HEK293 (cell line): Measurements from ENCODE around the gene RPS6KA2.
A peak's percentile ranks its signal among the peaks of the same experiment; 100 is the strongest.

ENCODE experiments used
- CTCF ChIA-PET: fragments of 350-600 bp; formaldehyde crosslinking; extraction: SDS; loops from one replicate; lab custom pipeline; 2021; ENCODE audit warnings: antibody characterized with exemption; lab: Yijun Ruan, JAX
- POLR2A ChIA-PET: fragments of 300-600 bp; formaldehyde crosslinking; extraction: SDS; loops from one replicate; lab custom pipeline; 2020; ENCODE audit warnings: antibody characterized with exemption, inconsistent platforms; lab: Yijun Ruan, JAX
- H3K27ac ChIP-seq: fragments of 200-500 bp; sonication (Bioruptor generic); 2 replicates; pipeline ENCODE4 v1.5.1; 2014; ENCODE audit warnings: low read depth, low read length, control low read depth, inconsistent platforms; ENCODE audit errors: extremely low read depth
- H3K36me3 ChIP-seq, 2 experiments: fragments of 200-500 bp in 1 of 2; sonication (Bioruptor generic) in 1 of 2; 1 replicate in 1 of 2; 2 replicates in 1 of 2; pipeline ENCODE4 v1.5.1; 2014 to 2017; ENCODE audit warnings: inconsistent platforms in 2 of 2, low read length in 2 of 2; ENCODE audit not compliant: control insufficient read depth in 2 of 2, insufficient read depth in 1 of 2
- H3K4me1 ChIP-seq: fragments of 200-500 bp; sonication (Bioruptor generic); 2 replicates; pipeline ENCODE4 v1.5.1; 2014; ENCODE audit warnings: mild to moderate bottlenecking, low read length, inconsistent platforms; ENCODE audit not compliant: control insufficient read depth, insufficient read depth
- H3K4me3 ChIP-seq: 2 replicates; pipeline ENCODE4 v1.5.1; 2011; ENCODE audit warnings: low read depth, mild to moderate bottlenecking, control low read depth, low read length, moderate library complexity
- H3K9me3 ChIP-seq: fragments of 200-500 bp; sonication (Bioruptor generic); 2 replicates; pipeline ENCODE4 v1.5.1; 2014; ENCODE audit warnings: low read depth, low read length, inconsistent platforms; ENCODE audit not compliant: control insufficient read depth, insufficient read depth
- FEZF1 ChIP-seq: fragments of 450-650 bp; formaldehyde crosslinking; IDR thresholded peaks from 2 replicates; pipeline ENCODE4 v1.5.1; 2016; ENCODE audit warnings: missing biosample characterization, missing genetic modification characterization
- HOXC10 ChIP-seq: sonication (generic); formaldehyde crosslinking; IDR thresholded peaks from 2 replicates; pipeline ENCODE4 v1.8.1; 2023; ENCODE audit warnings: mild to moderate bottlenecking, missing genetic modification reagents
- HOXD13 ChIP-seq: sonication (generic); formaldehyde crosslinking; IDR thresholded peaks from 2 replicates; pipeline ENCODE4 v1.8.0; 2022; ENCODE audit warnings: missing genetic modification reagents, borderline replicate concordance
- KLF9 ChIP-seq: fragments of 450-650 bp; formaldehyde crosslinking; IDR thresholded peaks from 2 replicates; pipeline ENCODE4 v1.5.1; 2016; ENCODE audit warnings: missing biosample characterization, missing genetic modification characterization, low read depth
- PRDM1 ChIP-seq: fragments of 450-650 bp; formaldehyde crosslinking; IDR thresholded peaks from 2 replicates; pipeline ENCODE4; 2016; ENCODE audit warnings: missing biosample characterization, missing genetic modification characterization
- SETDB1 ChIP-seq: IDR thresholded peaks from one replicate; pipeline ENCODE4 v1.6.1; 2017; ENCODE audit warnings: mild to moderate bottlenecking, low read length, moderate library complexity, mixed read lengths; ENCODE audit not compliant: insufficient read length
- ZBTB17 ChIP-seq: fragments of 450-650 bp; formaldehyde crosslinking; IDR thresholded peaks from 2 replicates; pipeline ENCODE4 v1.5.1; 2016; ENCODE audit warnings: missing biosample characterization, missing genetic modification characterization
- ZFP41 ChIP-seq: fragments of 450-650 bp; formaldehyde crosslinking; IDR thresholded peaks from 2 replicates; pipeline ENCODE4 v1.5.1; 2016; ENCODE audit warnings: missing biosample characterization, missing genetic modification characterization, borderline replicate concordance
- ZNF146 ChIP-seq: fragments of 450-650 bp; formaldehyde crosslinking; IDR thresholded peaks from 2 replicates; pipeline ENCODE4 v1.5.1; 2016; ENCODE audit warnings: missing biosample characterization, missing genetic modification characterization
- ZNF184 ChIP-seq: fragments of 450-650 bp; IDR thresholded peaks from 2 replicates; pipeline ENCODE4 v1.5.1; 2018; ENCODE audit warnings: missing biosample characterization, mild to moderate bottlenecking, missing genetic modification characterization
- ZNF2 ChIP-seq: fragments of 450-650 bp; formaldehyde crosslinking; IDR thresholded peaks from 2 replicates; pipeline ENCODE4 v1.5.1; 2016; ENCODE audit warnings: missing biosample characterization, missing genetic modification characterization
- ZNF239 ChIP-seq: fragments of 450-650 bp; formaldehyde crosslinking; IDR thresholded peaks from 2 replicates; pipeline ENCODE4 v1.5.1; 2016; ENCODE audit warnings: missing biosample characterization, missing genetic modification characterization
- ZNF350 ChIP-seq: fragments of 450-650 bp; formaldehyde crosslinking; IDR thresholded peaks from 2 replicates; pipeline ENCODE4 v1.5.0; 2017; ENCODE audit warnings: missing biosample characterization, mild to moderate bottlenecking, missing genetic modification characterization
- ZNF354C ChIP-seq: fragments of 450-650 bp; formaldehyde crosslinking; IDR thresholded peaks from 2 replicates; pipeline ENCODE4 v1.5.1; 2016; ENCODE audit warnings: missing biosample characterization, missing genetic modification characterization, low read depth, borderline replicate concordance
- ZNF473 ChIP-seq: fragments of 450-650 bp; formaldehyde crosslinking; IDR thresholded peaks from 2 replicates; pipeline ENCODE4 v1.5.1; 2017; ENCODE audit warnings: missing biosample characterization, missing genetic modification characterization
- ZNF549 ChIP-seq: fragments of 450-650 bp; IDR thresholded peaks from 2 replicates; pipeline ENCODE4 v1.5.1; 2018; ENCODE audit warnings: missing biosample characterization, missing genetic modification characterization, mild to moderate bottlenecking, inconsistent platforms, moderate library complexity
- ZNF677 ChIP-seq: fragments of 450-650 bp; IDR thresholded peaks from 2 replicates; pipeline ENCODE4 v1.5.0; 2018; ENCODE audit warnings: missing biosample characterization, mild to moderate bottlenecking, missing genetic modification characterization, moderate library complexity
- ZNF747 ChIP-seq: fragments of 450-650 bp; formaldehyde crosslinking; IDR thresholded peaks from 2 replicates; pipeline ENCODE4 v1.5.1; 2016; ENCODE audit warnings: missing biosample characterization, missing genetic modification characterization
- ZNF76 ChIP-seq: fragments of 450-650 bp; formaldehyde crosslinking; IDR thresholded peaks from 2 replicates; pipeline ENCODE4; 2016; ENCODE audit warnings: low read depth, missing biosample characterization, missing genetic modification characterization, borderline replicate concordance
- ZNF843 ChIP-seq: fragments of 450-650 bp; formaldehyde crosslinking; IDR thresholded peaks from 2 replicates; pipeline ENCODE4 v1.5.1; 2016; ENCODE audit warnings: missing biosample characterization, missing genetic modification characterization
- TF ChIP-seq, protein P1 (sequence below): fragments of 450-650 bp; formaldehyde crosslinking; IDR thresholded peaks from 2 replicates; pipeline ENCODE4 v1.5.1; 2016; ENCODE audit warnings: missing biosample characterization, missing genetic modification characterization, borderline replicate concordance
- TF ChIP-seq, protein P2 (sequence below): fragments of 450-650 bp; formaldehyde crosslinking; IDR thresholded peaks from 2 replicates; pipeline ENCODE4 v1.5.0; 2017; ENCODE audit warnings: missing biosample characterization, missing genetic modification characterization, borderline replicate concordance
- TF ChIP-seq, protein P3 (sequence below): fragments of 450-650 bp; formaldehyde crosslinking; IDR thresholded peaks from 2 replicates; pipeline ENCODE4 v1.5.1; 2016; ENCODE audit warnings: missing biosample characterization, missing genetic modification characterization
- TF ChIP-seq, protein P4 (sequence below): fragments of 450-650 bp; formaldehyde crosslinking; IDR thresholded peaks from 2 replicates; pipeline ENCODE4 v1.5.1; 2016; ENCODE audit warnings: missing biosample characterization, missing genetic modification characterization
- TF ChIP-seq, protein P5 (sequence below): fragments of 450-650 bp; IDR thresholded peaks from 2 replicates; pipeline ENCODE4 v1.5.1; 2018; ENCODE audit warnings: missing biosample characterization, missing genetic modification characterization
- TF ChIP-seq, protein P6 (sequence below): fragments of 450-650 bp; formaldehyde crosslinking; IDR thresholded peaks from 2 replicates; pipeline ENCODE4 v1.5.1; 2016; ENCODE audit warnings: missing biosample characterization, missing genetic modification characterization

RPS6KA2 gene

DNA sequence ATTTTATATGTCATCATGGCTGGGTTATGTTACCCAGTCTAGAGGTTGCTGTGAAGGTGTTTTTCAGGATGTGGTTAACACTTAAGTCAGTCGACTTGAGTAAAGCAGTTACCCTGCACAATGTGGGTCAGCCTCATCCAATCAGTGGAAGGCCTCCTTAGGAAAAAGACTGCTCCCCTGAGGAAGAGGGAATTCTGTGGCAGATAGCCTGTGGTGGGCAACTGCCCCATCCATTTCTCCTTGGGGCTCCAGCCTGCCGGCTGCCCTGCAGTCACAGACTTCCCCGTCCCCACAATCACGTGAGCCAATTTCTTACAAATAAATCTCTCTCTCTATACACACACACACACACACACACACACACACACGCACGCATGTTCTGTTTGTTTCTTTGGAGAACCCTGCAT is 209.8 kb downstream of the RPS6KA2 start (continued):
- TF ChIP-seq, protein P1, sequence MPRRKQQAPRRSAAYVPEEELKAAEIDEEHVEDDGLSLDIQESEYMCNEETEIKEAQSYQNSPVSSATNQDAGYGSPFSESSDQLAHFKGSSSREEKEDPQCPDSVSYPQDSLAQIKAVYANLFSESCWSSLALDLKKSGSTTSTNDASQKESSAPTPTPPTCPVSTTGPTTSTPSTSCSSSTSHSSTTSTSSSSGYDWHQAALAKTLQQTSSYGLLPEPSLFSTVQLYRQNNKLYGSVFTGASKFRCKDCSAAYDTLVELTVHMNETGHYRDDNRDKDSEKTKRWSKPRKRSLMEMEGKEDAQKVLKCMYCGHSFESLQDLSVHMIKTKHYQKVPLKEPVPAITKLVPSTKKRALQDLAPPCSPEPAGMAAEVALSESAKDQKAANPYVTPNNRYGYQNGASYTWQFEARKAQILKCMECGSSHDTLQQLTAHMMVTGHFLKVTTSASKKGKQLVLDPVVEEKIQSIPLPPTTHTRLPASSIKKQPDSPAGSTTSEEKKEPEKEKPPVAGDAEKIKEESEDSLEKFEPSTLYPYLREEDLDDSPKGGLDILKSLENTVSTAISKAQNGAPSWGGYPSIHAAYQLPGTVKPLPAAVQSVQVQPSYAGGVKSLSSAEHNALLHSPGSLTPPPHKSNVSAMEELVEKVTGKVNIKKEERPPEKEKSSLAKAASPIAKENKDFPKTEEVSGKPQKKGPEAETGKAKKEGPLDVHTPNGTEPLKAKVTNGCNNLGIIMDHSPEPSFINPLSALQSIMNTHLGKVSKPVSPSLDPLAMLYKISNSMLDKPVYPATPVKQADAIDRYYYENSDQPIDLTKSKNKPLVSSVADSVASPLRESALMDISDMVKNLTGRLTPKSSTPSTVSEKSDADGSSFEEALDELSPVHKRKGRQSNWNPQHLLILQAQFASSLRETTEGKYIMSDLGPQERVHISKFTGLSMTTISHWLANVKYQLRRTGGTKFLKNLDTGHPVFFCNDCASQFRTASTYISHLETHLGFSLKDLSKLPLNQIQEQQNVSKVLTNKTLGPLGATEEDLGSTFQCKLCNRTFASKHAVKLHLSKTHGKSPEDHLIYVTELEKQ = no peak
- TF ChIP-seq ZNF76 (tag by site-specific recombination) (no peak), ZNF549 (no peak), ZNF747 (tag by site-specific recombination) (no peak), ZNF184 (no peak), ZFP41 (tag by site-specific recombination) (no peak), HOXC10 (CRISPR knock-in tag) (no peak), HOXD13 (CRISPR knock-in tag) (no peak), ZNF239 (tag by site-specific recombination) (no peak)
- TF ChIP-seq, protein P2, sequence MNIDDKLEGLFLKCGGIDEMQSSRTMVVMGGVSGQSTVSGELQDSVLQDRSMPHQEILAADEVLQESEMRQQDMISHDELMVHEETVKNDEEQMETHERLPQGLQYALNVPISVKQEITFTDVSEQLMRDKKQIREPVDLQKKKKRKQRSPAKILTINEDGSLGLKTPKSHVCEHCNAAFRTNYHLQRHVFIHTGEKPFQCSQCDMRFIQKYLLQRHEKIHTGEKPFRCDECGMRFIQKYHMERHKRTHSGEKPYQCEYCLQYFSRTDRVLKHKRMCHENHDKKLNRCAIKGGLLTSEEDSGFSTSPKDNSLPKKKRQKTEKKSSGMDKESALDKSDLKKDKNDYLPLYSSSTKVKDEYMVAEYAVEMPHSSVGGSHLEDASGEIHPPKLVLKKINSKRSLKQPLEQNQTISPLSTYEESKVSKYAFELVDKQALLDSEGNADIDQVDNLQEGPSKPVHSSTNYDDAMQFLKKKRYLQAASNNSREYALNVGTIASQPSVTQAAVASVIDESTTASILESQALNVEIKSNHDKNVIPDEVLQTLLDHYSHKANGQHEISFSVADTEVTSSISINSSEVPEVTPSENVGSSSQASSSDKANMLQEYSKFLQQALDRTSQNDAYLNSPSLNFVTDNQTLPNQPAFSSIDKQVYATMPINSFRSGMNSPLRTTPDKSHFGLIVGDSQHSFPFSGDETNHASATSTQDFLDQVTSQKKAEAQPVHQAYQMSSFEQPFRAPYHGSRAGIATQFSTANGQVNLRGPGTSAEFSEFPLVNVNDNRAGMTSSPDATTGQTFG (tag by site-specific recombination) = no peak
- TF ChIP-seq, all 188 proteins: peak for 0

DNA sequence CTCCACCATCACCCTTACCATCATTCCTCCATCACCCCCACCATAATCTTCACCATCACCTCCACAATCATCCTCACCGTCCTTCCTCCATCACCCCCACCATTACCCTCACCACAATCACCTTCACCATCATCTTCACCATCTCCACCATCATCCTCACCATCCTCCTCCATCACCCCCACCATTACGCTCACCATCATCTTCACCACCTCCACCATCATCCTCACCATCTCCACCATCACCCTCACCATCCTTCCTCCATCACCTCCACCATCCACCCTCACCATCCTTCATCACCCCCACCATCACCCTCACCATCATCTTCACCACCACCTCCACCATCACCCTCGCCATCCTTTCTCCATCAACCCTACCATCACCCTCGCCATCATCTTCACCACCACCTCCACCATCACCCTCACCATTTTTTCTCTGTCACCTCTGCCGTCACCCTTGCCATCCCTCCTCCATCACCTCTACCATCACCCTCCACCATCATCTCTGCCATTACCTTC is 211.2 kb downstream of the RPS6KA2 start:
- POLR2A ChIA-PET = no interaction called here
- peaks cover 0 to 9% of the 10 kb centered on the region in 2 experiments; a peak in 2 of 3 replicates for H3K36me3 ChIP-seq
- H3K4me1 ChIP-seq = no peaks in the 10 kb centered on the region
- no peak overlapping the region for H3K27ac ChIP-seq
- CTCF ChIA-PET = interaction anchor here (0.6 to 1.0 kb wide), 2 partner anchors 15 to 16 kb away, joined by 3 to 5 read pairs; no protein-coding TSS in a partner anchor
- H3K9me3 ChIP-seq = no peaks in the 10 kb centered on the region
- H3K4me3 ChIP-seq = no peak overlapping the region
- no peak for TF ChIP-seq ZNF843 (tag by site-specific recombination)
- no peak for TF ChIP-seq ZNF146 (tag by site-specific recombination)
- TF ChIP-seq ZNF2 = no peak
- TF ChIP-seq, protein P3, sequence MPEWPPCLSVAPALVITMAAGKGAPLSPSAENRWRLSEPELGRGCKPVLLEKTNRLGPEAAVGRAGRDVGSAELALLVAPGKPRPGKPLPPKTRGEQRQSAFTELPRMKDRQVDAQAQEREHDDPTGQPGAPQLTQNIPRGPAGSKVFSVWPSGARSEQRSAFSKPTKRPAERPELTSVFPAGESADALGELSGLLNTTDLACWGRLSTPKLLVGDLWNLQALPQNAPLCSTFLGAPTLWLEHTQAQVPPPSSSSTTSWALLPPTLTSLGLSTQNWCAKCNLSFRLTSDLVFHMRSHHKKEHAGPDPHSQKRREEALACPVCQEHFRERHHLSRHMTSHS = 0 out of 2 replicates have a peak, but pooled peaks have one; percentile 19
- TF ChIP-seq, protein P4, sequence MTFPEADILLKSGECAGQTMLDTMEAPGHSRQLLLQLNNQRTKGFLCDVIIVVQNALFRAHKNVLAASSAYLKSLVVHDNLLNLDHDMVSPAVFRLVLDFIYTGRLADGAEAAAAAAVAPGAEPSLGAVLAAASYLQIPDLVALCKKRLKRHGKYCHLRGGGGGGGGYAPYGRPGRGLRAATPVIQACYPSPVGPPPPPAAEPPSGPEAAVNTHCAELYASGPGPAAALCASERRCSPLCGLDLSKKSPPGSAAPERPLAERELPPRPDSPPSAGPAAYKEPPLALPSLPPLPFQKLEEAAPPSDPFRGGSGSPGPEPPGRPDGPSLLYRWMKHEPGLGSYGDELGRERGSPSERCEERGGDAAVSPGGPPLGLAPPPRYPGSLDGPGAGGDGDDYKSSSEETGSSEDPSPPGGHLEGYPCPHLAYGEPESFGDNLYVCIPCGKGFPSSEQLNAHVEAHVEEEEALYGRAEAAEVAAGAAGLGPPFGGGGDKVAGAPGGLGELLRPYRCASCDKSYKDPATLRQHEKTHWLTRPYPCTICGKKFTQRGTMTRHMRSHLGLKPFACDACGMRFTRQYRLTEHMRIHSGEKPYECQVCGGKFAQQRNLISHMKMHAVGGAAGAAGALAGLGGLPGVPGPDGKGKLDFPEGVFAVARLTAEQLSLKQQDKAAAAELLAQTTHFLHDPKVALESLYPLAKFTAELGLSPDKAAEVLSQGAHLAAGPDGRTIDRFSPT = no peak
- TF ChIP-seq, protein P5, sequence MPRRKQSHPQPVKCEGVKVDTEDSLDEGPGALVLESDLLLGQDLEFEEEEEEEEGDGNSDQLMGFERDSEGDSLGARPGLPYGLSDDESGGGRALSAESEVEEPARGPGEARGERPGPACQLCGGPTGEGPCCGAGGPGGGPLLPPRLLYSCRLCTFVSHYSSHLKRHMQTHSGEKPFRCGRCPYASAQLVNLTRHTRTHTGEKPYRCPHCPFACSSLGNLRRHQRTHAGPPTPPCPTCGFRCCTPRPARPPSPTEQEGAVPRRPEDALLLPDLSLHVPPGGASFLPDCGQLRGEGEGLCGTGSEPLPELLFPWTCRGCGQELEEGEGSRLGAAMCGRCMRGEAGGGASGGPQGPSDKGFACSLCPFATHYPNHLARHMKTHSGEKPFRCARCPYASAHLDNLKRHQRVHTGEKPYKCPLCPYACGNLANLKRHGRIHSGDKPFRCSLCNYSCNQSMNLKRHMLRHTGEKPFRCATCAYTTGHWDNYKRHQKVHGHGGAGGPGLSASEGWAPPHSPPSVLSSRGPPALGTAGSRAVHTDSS (tag by site-specific recombination) = peak; percentile 93
- no peak for TF ChIP-seq ZBTB17 (tag by site-specific recombination)
- TF ChIP-seq ZNF677 = no peak
- TF ChIP-seq KLF9 (tag by site-specific recombination) = peak; percentile 21; the same call in 1 of the 2 replicates
- no peak for TF ChIP-seq SETDB1
- no peak for TF ChIP-seq ZNF473 (tag by site-specific recombination)
- no peak for TF ChIP-seq PRDM1 (tag by site-specific recombination)
- TF ChIP-seq, protein P6, sequence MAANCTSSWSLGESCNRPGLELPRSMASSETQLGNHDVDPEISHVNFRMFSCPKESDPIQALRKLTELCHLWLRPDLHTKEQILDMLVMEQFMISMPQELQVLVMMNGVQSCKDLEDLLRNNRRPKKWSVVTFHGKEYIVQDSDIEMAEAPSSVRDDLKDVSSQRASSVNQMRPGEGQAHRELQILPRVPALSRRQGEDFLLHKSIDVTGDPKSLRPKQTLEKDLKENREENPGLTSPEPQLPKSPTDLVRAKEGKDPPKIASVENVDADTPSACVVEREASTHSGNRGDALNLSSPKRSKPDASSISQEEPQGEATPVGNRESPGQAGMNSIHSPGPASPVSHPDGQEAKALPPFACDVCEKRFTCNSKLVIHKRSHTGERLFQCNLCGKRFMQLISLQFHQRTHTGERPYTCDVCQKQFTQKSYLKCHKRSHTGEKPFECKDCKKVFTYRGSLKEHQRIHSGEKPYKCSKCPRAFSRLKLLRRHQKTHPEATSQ (tag by site-specific recombination) = no peak
- no peak for TF ChIP-seq ZNF350 (tag by site-specific recombination)
- no peak for TF ChIP-seq ZNF354C (tag by site-specific recombination)
- no peak for TF ChIP-seq FEZF1 (tag by site-specific recombination)
